ENCODE measurements around the gene GPR149. TPM values are rescaled to one million over a fixed set of nuclear protein-coding genes. Genes with fewer than 3 reads are reported as not detected.

Gene GPR149
- total RNA-seq, 3 donors from 2014 or later (not counting 1 experiment from before 2014, with no cell fraction given): not detected

GRCh38 chr3:154421083-154421482, 8.9 kb downstream of the GPR149 start:
- no peaks in the 10 kb centered on the region for H3K27me3 Mint-ChIP-seq (ENCODE audit: low read depth in 2 of 2)
- intact Hi-C loops (cut with micrococcal nuclease): no loop called here

GRCh38 chr3:154398084-154398967, 31.7 kb downstream of the GPR149 start:
- Mint-ChIP-seq H3K27ac (no peak overlapping the region), H3K36me3 (no peaks in the 10 kb centered on the region), H3K9me3 (peaks cover 5 to 9% of the 10 kb centered on the region in 2 donors), H3K27me3 (ENCODE audit: low read depth in 2 of 2) (no peaks in the 10 kb centered on the region), H3K4me1 (no peaks in the 10 kb centered on the region), H3K4me3 (no peak overlapping the region)
- H3K9me3 ChIP-seq (ENCODE audit: control insufficient read depth, insufficient read depth, low read length): no peaks in the 10 kb centered on the region
- no peak overlapping the region for H3K4me3 ChIP-seq (ENCODE audit: low read length)
- ATAC-seq (no peak), DNase-seq (no peak)
- intact Hi-C loops (cut with micrococcal nuclease): no loop called here
- 90% methylated on average over 3 of the region's 3 CpGs for WGBS (ENCODE audit: insufficient coverage)
- TF ChIP-seq, protein P1, sequence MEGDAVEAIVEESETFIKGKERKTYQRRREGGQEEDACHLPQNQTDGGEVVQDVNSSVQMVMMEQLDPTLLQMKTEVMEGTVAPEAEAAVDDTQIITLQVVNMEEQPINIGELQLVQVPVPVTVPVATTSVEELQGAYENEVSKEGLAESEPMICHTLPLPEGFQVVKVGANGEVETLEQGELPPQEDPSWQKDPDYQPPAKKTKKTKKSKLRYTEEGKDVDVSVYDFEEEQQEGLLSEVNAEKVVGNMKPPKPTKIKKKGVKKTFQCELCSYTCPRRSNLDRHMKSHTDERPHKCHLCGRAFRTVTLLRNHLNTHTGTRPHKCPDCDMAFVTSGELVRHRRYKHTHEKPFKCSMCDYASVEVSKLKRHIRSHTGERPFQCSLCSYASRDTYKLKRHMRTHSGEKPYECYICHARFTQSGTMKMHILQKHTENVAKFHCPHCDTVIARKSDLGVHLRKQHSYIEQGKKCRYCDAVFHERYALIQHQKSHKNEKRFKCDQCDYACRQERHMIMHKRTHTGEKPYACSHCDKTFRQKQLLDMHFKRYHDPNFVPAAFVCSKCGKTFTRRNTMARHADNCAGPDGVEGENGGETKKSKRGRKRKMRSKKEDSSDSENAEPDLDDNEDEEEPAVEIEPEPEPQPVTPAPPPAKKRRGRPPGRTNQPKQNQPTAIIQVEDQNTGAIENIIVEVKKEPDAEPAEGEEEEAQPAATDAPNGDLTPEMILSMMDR (IDR thresholded peaks at IDR 0.05): no peak
- no peak overlapping the region for H3K27ac ChIP-seq (ENCODE audit: low read length)
- H3K4me1 ChIP-seq (ENCODE audit: control insufficient read depth, insufficient read depth, low read length): no peaks in the 10 kb centered on the region
- no peaks in the 10 kb centered on the region for H3K27me3 ChIP-seq (ENCODE audit: control insufficient read depth, insufficient read depth, low read length)
- no peaks in the 10 kb centered on the region for H3K36me3 ChIP-seq (ENCODE audit: control insufficient read depth, insufficient read depth, low read length)

More at GRCh38 chr3:154421083-154421482, 8.9 kb downstream of the GPR149 start:
- WGBS (ENCODE audit: insufficient coverage): 0% methylated on average over 2 of the region's 3 CpGs
- no peaks in the 10 kb centered on the region for H3K36me3 ChIP-seq (ENCODE audit: control insufficient read depth, insufficient read depth, low read length)
- no peak overlapping the region for H3K4me3 Mint-ChIP-seq
- ATAC-seq (no peak), DNase-seq (no peak)
- no peaks in the 10 kb centered on the region for H3K36me3 Mint-ChIP-seq
- no peaks in the 10 kb centered on the region for H3K9me3 ChIP-seq (ENCODE audit: control insufficient read depth, insufficient read depth, low read length)
- H3K4me3 ChIP-seq (ENCODE audit: low read length): no peak overlapping the region
- no peaks in the 10 kb centered on the region for H3K27me3 ChIP-seq (ENCODE audit: control insufficient read depth, insufficient read depth, low read length)
- H3K27ac Mint-ChIP-seq: no peak overlapping the region
- H3K9me3 Mint-ChIP-seq: peaks cover 6 to 7% of the 10 kb centered on the region in 2 donors
- TF ChIP-seq, protein P1 (IDR thresholded peaks at IDR 0.05): no peak
- no peaks in the 10 kb centered on the region for H3K4me1 ChIP-seq (ENCODE audit: control insufficient read depth, insufficient read depth, low read length)
- no peaks in the 10 kb centered on the region for H3K4me1 Mint-ChIP-seq
- H3K27ac ChIP-seq (ENCODE audit: low read length): no peak overlapping the region

- no peak overlapping the region for H3K4me3 ChIP-seq (ENCODE audit: low read length)
- no peak overlapping the region for H3K27ac ChIP-seq (ENCODE audit: low read length)
- H3K4me1 ChIP-seq (ENCODE audit: control insufficient read depth, insufficient read depth, low read length): no peaks in the 10 kb centered on the region
- no peaks in the 10 kb centered on the region for H3K36me3 ChIP-seq (ENCODE audit: control insufficient read depth, insufficient read depth, low read length)
- ATAC-seq: no peak
- intact Hi-C loops (cut with micrococcal nuclease): no loop called here
- WGBS (ENCODE audit: insufficient coverage): no CpG with 5 or more reads among the region's 3 CpGs
- H3K36me3 Mint-ChIP-seq: no peaks in the 10 kb centered on the region
- peaks cover 6 to 18% of the 10 kb centered on the region in 2 donors for H3K9me3 Mint-ChIP-seq
- no peak overlapping the region for H3K4me3 Mint-ChIP-seq
- no peaks in the 10 kb centered on the region for H3K4me1 Mint-ChIP-seq
- TF ChIP-seq, protein P1 (IDR thresholded peaks at IDR 0.05): no peak
- no peak for DNase-seq
- no peaks in the 10 kb centered on the region for H3K27me3 Mint-ChIP-seq (ENCODE audit: low read depth in 2 of 2)
- H3K27ac Mint-ChIP-seq: no peak overlapping the region
- H3K9me3 ChIP-seq (ENCODE audit: control insufficient read depth, insufficient read depth, low read length): no peaks in the 10 kb centered on the region
- H3K27me3 ChIP-seq (ENCODE audit: control insufficient read depth, insufficient read depth, low read length): no peaks in the 10 kb centered on the region
Measured at GRCh38 chr3:154389861-154390260, 40.1 kb downstream of the GPR149 start.
